Loucy (cell line): Measurements from ENCODE around the gene DLK1.

Experiments used
- H2AFZ ChIP-seq: fragments of 200-600 bp; sonication (generic); 2 replicates; pipeline ENCODE4 v1.6.0; 2016; ENCODE audit warnings: antibody characterized with exemption, mild to moderate bottlenecking, low read length, moderate library complexity
- H3F3A ChIP-seq: fragments of 200-600 bp; 2 replicates; pipeline ENCODE4 v1.6.0; 2016; ENCODE audit warnings: antibody characterized with exemption, low read depth, mild to moderate bottlenecking
- H3K27me3 ChIP-seq: fragments of 200-600 bp; sonication (generic); 2 replicates; pipeline ENCODE4 v1.6.1; 2014; ENCODE audit warnings: low read length, mild to moderate bottlenecking; ENCODE audit not compliant: insufficient read depth, poor library complexity, severe bottlenecking
- H3K36me3 ChIP-seq: fragments of 200-600 bp; sonication (generic); 2 replicates; pipeline ENCODE4 v1.6.1; 2016; ENCODE audit warnings: low read length; ENCODE audit not compliant: insufficient read depth
- H3K4me1 ChIP-seq: fragments of 200-600 bp; sonication (generic); 2 replicates; pipeline ENCODE4 v1.5.1; 2014; ENCODE audit warnings: low read length, mild to moderate bottlenecking; ENCODE audit not compliant: insufficient read depth, poor library complexity, severe bottlenecking
- H3K4me2 ChIP-seq: fragments of 200-600 bp; sonication (generic); 2 replicates; pipeline ENCODE4 v1.6.0; 2014; ENCODE audit warnings: antibody characterized with exemption, low read length, low read depth, mild to moderate bottlenecking; ENCODE audit not compliant: poor library complexity, severe bottlenecking
- H3K4me3 ChIP-seq: fragments of 200-600 bp; sonication (generic); 2 replicates; pipeline ENCODE4 v1.5.1; 2014; ENCODE audit warnings: low read length, mild to moderate bottlenecking, mixed read lengths; ENCODE audit not compliant: poor library complexity, severe bottlenecking
- H3K79me2 ChIP-seq: fragments of 200-600 bp; sonication (generic); 2 replicates; pipeline ENCODE4 v1.6.1; 2014; ENCODE audit warnings: low read length; ENCODE audit not compliant: insufficient read depth
- H3K9ac ChIP-seq: fragments of 200-600 bp; sonication (generic); 2 replicates; pipeline ENCODE4 v1.6.0; 2014; ENCODE audit warnings: mild to moderate bottlenecking, low read depth, low read length, moderate library complexity; ENCODE audit not compliant: poor library complexity, severe bottlenecking
- H3K9me2 ChIP-seq: fragments of 200-600 bp; sonication (generic); replicated peaks from 2 replicates; pipeline ENCODE4 v1.6.1; 2016; ENCODE audit warnings: low read depth, low read length, mixed read lengths
- H3K9me3 ChIP-seq: fragments of 200-600 bp; sonication (generic); 2 replicates; pipeline ENCODE4 v1.6.1; 2014; ENCODE audit warnings: mild to moderate bottlenecking, antibody characterized with exemption, low read length, low read depth; ENCODE audit not compliant: insufficient read depth
- H4K20me1 ChIP-seq: fragments of 200-600 bp; sonication (generic); 2 replicates; pipeline ENCODE4 v1.6.0; 2014; ENCODE audit warnings: antibody characterized with exemption, low read length, mild to moderate bottlenecking; ENCODE audit not compliant: insufficient read depth, poor library complexity, severe bottlenecking
- CTCF ChIP-seq: fragments of 200-600 bp; sonication (generic); conservative IDR thresholded peaks from 2 replicates; pipeline ENCODE4 v1.5.1; 2014; ENCODE audit warnings: mild to moderate bottlenecking, antibody characterized with exemption, low read length
- EZH2phosphoT487 ChIP-seq: fragments of 200-600 bp; IDR thresholded peaks from 2 replicates; pipeline ENCODE4 v1.6.1; 2018; ENCODE audit warnings: antibody characterized with exemption, mild to moderate bottlenecking, moderate library complexity, borderline replicate concordance

DLK1 gene

GRCh38 chr14:100694579-100695422 lies 31.9 kb upstream of the DLK1 start:
- TF ChIP-seq CTCF, result no peak
- Histone ChIP-seq H3K36me3 (no peaks in the 10 kb centered on the region), H3K9me2 (no peaks in the 10 kb centered on the region)

GRCh38 chr14:100695423-100695738 lies 31.3 kb upstream of the DLK1 start:
- H4K20me1 ChIP-seq, result no peaks in the 10 kb centered on the region
- H3K27me3 ChIP-seq, result no peaks in the 10 kb centered on the region
- no peaks in the 10 kb centered on the region for H3F3A ChIP-seq
- no peaks in the 10 kb centered on the region for H3K36me3 ChIP-seq
- H3K4me2 ChIP-seq, result no peak overlapping the region
- H3K4me1 ChIP-seq, result peaks cover 33% of the 10 kb centered on the region
- TF ChIP-seq EZH2phosphoT487 (no peak), CTCF (no peak)
- H3K4me3 ChIP-seq, result no peak overlapping the region
- H2AFZ ChIP-seq, result no peak overlapping the region
- no peaks in the 10 kb centered on the region for H3K79me2 ChIP-seq
- H3K9ac ChIP-seq, result no peak overlapping the region
- H3K9me2 ChIP-seq, result no peaks in the 10 kb centered on the region
- no peaks in the 10 kb centered on the region for H3K9me3 ChIP-seq

More at GRCh38 chr14:100694579-100695422, 31.9 kb upstream of the DLK1 start:
- H3K27me3 ChIP-seq, result no peaks in the 10 kb centered on the region
- H2AFZ ChIP-seq, result no peak overlapping the region
- no peak overlapping the region for H3K4me2 ChIP-seq
- H3F3A ChIP-seq, result no peaks in the 10 kb centered on the region
- peaks cover 29% of the 10 kb centered on the region for H3K4me1 ChIP-seq
- no peaks in the 10 kb centered on the region for H4K20me1 ChIP-seq
- H3K9ac ChIP-seq, result no peak overlapping the region
- H3K79me2 ChIP-seq, result no peaks in the 10 kb centered on the region
- no peaks in the 10 kb centered on the region for H3K9me3 ChIP-seq
- H3K4me3 ChIP-seq, result no peak overlapping the region

GRCh38 chr14:100696008-100696407 lies 30.7 kb upstream of the DLK1 start:
- no peaks in the 10 kb centered on the region for H3K79me2 ChIP-seq
- no peak overlapping the region for H3K4me3 ChIP-seq
- no peaks in the 10 kb centered on the region for H3F3A ChIP-seq
- H3K4me1 ChIP-seq, result peaks cover 33% of the 10 kb centered on the region
- no peaks in the 10 kb centered on the region for H3K27me3 ChIP-seq
- no peak overlapping the region for H3K4me2 ChIP-seq
- no peak overlapping the region for H3K9ac ChIP-seq
- H4K20me1 ChIP-seq, result no peaks in the 10 kb centered on the region
- no peaks in the 10 kb centered on the region for H3K36me3 ChIP-seq
- no peaks in the 10 kb centered on the region for H3K9me3 ChIP-seq
- H3K9me2 ChIP-seq, result no peaks in the 10 kb centered on the region
- no peak overlapping the region for H2AFZ ChIP-seq
- TF ChIP-seq CTCF (no peak), EZH2phosphoT487 (no peak)
